KMS-11 (cell line): ENCODE measurements around the gene OR10V1.

Experiments used
- H2AFZ ChIP-seq: fragments of 200-600 bp; sonication (generic); 2 replicates; pipeline ENCODE4 v1.6.1; 2016; ENCODE audit warnings: antibody characterized with exemption, mixed run types, low read depth
- H3K27ac ChIP-seq: fragments of 200-600 bp; sonication (generic); 2 replicates; pipeline ENCODE4 v1.6.1; 2016; ENCODE audit warnings: mild to moderate bottlenecking, mixed run types
- H3K27me3 ChIP-seq: fragments of 200-600 bp; sonication (generic); 2 replicates; pipeline ENCODE4 v1.6.1; 2017; ENCODE audit warnings: mild to moderate bottlenecking, low read depth, mixed run types, moderate library complexity; ENCODE audit not compliant: insufficient read depth
- H3K36me3 ChIP-seq: fragments of 200-600 bp; sonication (generic); 2 replicates; pipeline ENCODE4 v1.6.1; 2017; ENCODE audit warnings: mild to moderate bottlenecking, mixed run types; ENCODE audit not compliant: insufficient read depth
- H3K4me1 ChIP-seq: fragments of 200-600 bp; sonication (generic); 2 replicates; pipeline ENCODE4 v1.6.1; 2016; ENCODE audit warnings: mild to moderate bottlenecking, low read depth, mixed run types; ENCODE audit not compliant: poor library complexity, severe bottlenecking
- H3K4me2 ChIP-seq: fragments of 200-600 bp; sonication (generic); 2 replicates; pipeline ENCODE4 v1.7.0; 2016; ENCODE audit warnings: mild to moderate bottlenecking, mixed run types
- H3K4me3 ChIP-seq: fragments of 200-600 bp; sonication (generic); IDR thresholded peaks from 2 replicates; pipeline ENCODE4 v1.6.1; 2017; ENCODE audit warnings: low read depth, low read length, mixed read lengths; ENCODE audit not compliant: insufficient read depth
- H3K79me2 ChIP-seq: fragments of 200-600 bp; sonication (generic); 2 replicates; pipeline ENCODE4 v1.6.1; 2016; ENCODE audit warnings: low read depth, mixed run types; ENCODE audit not compliant: insufficient read depth
- H3K9ac ChIP-seq: fragments of 200-600 bp; sonication (generic); 2 replicates; pipeline ENCODE4 v1.6.1; 2016; ENCODE audit warnings: mild to moderate bottlenecking, mixed run types
- H4K20me1 ChIP-seq: fragments of 200-600 bp; sonication (generic); 2 replicates; pipeline ENCODE4 v1.6.1; 2016; ENCODE audit warnings: mild to moderate bottlenecking, mixed run types; ENCODE audit not compliant: insufficient read depth
- CTCF ChIP-seq: fragments of 200-600 bp; sonication (generic); conservative IDR thresholded peaks from 2 replicates; pipeline ENCODE4 v1.6.1; 2017; ENCODE audit warnings: low read depth, mild to moderate bottlenecking, antibody characterized with exemption, low read length, moderate library complexity, mixed read lengths

The OR10V1 gene

DNA sequence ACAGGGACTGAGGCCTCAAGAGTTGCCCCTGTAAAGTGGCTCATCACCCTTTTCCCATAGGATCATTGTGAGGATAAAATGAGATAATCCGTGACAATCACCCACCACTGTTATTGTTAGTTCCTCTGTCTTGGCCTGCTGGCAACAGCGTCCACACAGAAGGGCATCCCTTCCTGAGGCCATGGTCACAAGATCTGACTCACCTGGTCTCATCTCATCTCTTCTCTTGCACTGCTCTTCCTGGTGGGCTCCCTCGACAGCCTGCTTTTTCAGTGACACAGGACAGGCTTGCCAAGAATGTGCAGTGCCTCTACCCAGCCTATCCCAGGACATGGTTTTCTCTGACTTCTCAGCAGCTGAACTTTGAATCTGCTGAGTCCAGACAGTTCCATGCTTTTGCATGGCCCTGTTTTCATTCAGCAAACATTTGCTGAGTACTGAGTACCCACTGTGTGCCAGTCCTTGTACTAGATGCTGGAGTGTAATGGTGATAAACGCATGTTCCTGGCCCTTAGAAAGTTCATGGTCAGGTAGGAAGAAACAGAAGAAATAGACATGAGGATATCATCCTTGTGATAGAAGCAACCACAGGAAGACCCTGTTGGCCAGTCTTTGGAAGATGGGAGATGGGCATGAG lies 44.9 kb upstream of the OR10V1 start:
- Histone ChIP-seq H3K36me3 (no peaks in the 10 kb centered on the region), H3K9ac (no peak overlapping the region), H3K79me2 (no peaks in the 10 kb centered on the region), H3K4me1 (peaks cover 9% of the 10 kb centered on the region), H3K4me2 (no peak overlapping the region), H4K20me1 (no peaks in the 10 kb centered on the region), H3K4me3 (no peak overlapping the region), H3K27me3 (no peaks in the 10 kb centered on the region), H2AFZ (no peak overlapping the region), H3K27ac (no peak overlapping the region)
- TF ChIP-seq CTCF: no peak

DNA sequence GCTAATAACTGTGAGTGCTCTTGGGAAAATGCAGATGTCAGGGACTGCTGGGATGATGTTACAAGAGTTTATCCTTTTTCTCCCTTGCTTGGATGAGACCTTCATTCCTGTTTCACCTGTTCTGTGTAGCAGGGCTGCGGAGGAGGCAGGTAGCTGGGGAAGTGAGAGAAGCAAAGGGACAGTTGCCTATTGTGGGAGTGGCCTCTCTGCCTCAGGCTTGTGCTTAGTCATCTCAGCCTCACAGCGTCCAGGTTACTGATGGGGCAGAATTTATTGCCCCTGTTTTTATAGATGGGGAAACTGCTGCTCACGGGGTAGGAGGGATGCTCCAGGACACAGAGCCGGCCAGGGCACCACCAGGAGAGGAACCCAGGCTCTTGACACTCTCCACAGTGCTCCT lies 43.2 kb upstream of the OR10V1 start:
- H4K20me1 ChIP-seq: no peaks in the 10 kb centered on the region
- TF ChIP-seq CTCF: no peak
- H3K27ac ChIP-seq: no peak overlapping the region
- H3K27me3 ChIP-seq: no peaks in the 10 kb centered on the region
- H3K4me2 ChIP-seq: no peak overlapping the region
- no peak overlapping the region for H2AFZ ChIP-seq
- no peak overlapping the region for H3K4me3 ChIP-seq
- no peaks in the 10 kb centered on the region for H3K79me2 ChIP-seq
- H3K9ac ChIP-seq: no peak overlapping the region
- H3K4me1 ChIP-seq: peaks cover 9% of the 10 kb centered on the region
- H3K36me3 ChIP-seq: no peaks in the 10 kb centered on the region

- H3K9ac ChIP-seq: no peak overlapping the region
- no peak overlapping the region for H3K4me3 ChIP-seq
- H3K4me2 ChIP-seq: no peak overlapping the region
Observed at GRCh38 chr11:59756558-59756840, 42.9 kb upstream of the OR10V1 start.

DNA sequence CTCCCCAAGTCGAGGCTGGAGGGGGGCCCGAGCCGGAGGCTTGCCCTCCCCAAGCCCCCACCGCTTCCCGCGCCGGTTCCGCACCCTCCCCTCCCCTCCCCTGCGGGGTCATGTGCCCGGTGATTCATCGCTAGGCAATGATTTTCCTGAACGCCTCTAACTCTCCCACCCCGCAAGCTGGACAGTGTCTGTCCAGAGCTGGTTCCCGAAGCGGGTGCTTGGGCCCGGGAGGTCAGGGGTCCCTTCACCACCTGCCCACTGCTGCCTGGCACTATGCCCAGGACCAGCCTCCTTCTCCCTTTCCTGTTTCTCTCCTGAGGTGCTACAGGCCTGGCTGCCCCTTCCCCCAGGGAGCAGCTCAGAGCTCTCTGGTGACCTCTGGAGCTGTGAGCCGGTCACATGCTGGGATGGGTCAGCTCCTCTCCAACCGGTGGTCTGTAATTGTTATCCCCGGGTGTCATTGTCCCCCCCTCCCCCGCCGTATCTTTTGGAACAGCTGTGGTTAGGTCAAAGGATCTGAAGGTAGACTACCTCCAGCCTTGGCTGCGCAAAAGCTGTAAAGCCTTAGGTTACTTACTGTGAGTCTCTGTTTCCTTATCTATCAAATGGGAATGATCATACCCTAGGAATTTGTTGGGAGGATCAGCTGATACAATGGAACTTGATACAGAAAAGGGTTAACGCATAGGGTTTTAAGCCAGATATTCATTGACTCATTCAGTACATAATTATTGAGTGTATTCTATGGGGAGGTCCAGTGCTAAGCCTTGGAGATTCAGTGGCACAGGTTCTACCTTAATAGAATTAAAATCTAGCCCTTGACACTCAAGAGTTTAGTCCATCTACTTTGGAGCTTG lies 42.3 kb upstream of the OR10V1 start:
- peak overlapping the region; percentile 100 for H2AFZ ChIP-seq
- H3K4me3 ChIP-seq: no peak overlapping the region
- peak overlapping the region; percentile 44 for H3K4me2 ChIP-seq
- peaks cover 9% of the 10 kb centered on the region for H3K4me1 ChIP-seq
- H3K27me3 ChIP-seq: no peaks in the 10 kb centered on the region
- no peaks in the 10 kb centered on the region for H4K20me1 ChIP-seq
- no peaks in the 10 kb centered on the region for H3K79me2 ChIP-seq
- H3K9ac ChIP-seq: peak overlapping the region; percentile 57; the same call in 1 of the 2 replicates
- H3K36me3 ChIP-seq: no peaks in the 10 kb centered on the region
- H3K27ac ChIP-seq: no peak overlapping the region
- no peak for TF ChIP-seq CTCF

More at GRCh38 chr11:59756558-59756840, 42.9 kb upstream of the OR10V1 start:
- Histone ChIP-seq H3K36me3 (no peaks in the 10 kb centered on the region), H2AFZ (no peak overlapping the region), H3K79me2 (no peaks in the 10 kb centered on the region), H3K27ac (no peak overlapping the region), H3K27me3 (no peaks in the 10 kb centered on the region), H3K4me1 (peaks cover 9% of the 10 kb centered on the region), H4K20me1 (no peaks in the 10 kb centered on the region)
- TF ChIP-seq CTCF: no peak
